Neural progenitor cell (in vitro differentiated cells): ENCODE measurements around the gene NSMCE1. TPM values are rescaled to one million over a fixed set of nuclear protein-coding genes. Genes with fewer than 3 reads are reported as not detected.

ENCODE experiments used
- DNase-seq: peaks from one replicate; pipeline ENCODE4 v3.0.0-alpha.2; 2016; ENCODE audit warnings: low spot score
- H2AFZ ChIP-seq: fragments of 200-600 bp; sonication (generic); replicated peaks from 2 replicates; pipeline ENCODE4 v1.6.1; 2016; ENCODE audit warnings: antibody characterized with exemption
- H3F3A ChIP-seq: fragments of 200-600 bp; sonication (generic); 2 replicates; pipeline ENCODE4 v1.6.1; 2016; ENCODE audit warnings: antibody characterized with exemption, low read depth
- H3K27ac ChIP-seq: fragments of 200-600 bp; sonication (generic); 2 replicates; pipeline ENCODE4 v1.5.1; 2016; ENCODE audit warnings: mild to moderate bottlenecking
- H3K27me3 ChIP-seq: fragments of 200-600 bp; sonication (generic); 2 replicates; pipeline ENCODE4 v1.6.1; 2016; ENCODE audit warnings: mild to moderate bottlenecking, moderate library complexity
- H3K36me3 ChIP-seq: fragments of 200-600 bp; sonication (generic); 2 replicates; pipeline ENCODE4 v1.5.1; 2016
- H3K4me1 ChIP-seq: fragments of 200-600 bp; sonication (generic); 2 replicates; pipeline ENCODE4 v1.6.1; 2016; ENCODE audit warnings: mixed run types
- H3K4me2 ChIP-seq: fragments of 200-600 bp; sonication (generic); 2 replicates; pipeline ENCODE4 v1.6.1; 2016
- H3K4me3 ChIP-seq: fragments of 200-600 bp; sonication (generic); 2 replicates; pipeline ENCODE4 v1.5.1; 2016
- H3K79me2 ChIP-seq: fragments of 200-600 bp; sonication (generic); 2 replicates; pipeline ENCODE4 v1.6.1; 2016; ENCODE audit warnings: low read depth
- H3K9ac ChIP-seq: fragments of 200-600 bp; sonication (generic); 2 replicates; pipeline ENCODE4 v1.6.1; 2016
- H3K9me3 ChIP-seq: fragments of 200-600 bp; sonication (generic); 2 replicates; pipeline ENCODE4 v1.5.1; 2016; ENCODE audit warnings: low read depth
- H4K20me1 ChIP-seq: fragments of 200-600 bp; sonication (generic); 2 replicates; pipeline ENCODE4 v1.6.1; 2016; ENCODE audit warnings: low read depth
- H3K27ac Mint-ChIP-seq: 3 replicates; pipeline ENCODE4 v1.8.0; 2021; ENCODE audit warnings: mixed read lengths
- H3K27me3 Mint-ChIP-seq: 2 replicates; pipeline ENCODE4 v1.8.0; 2022; ENCODE audit warnings: low read depth, mild to moderate bottlenecking, inconsistent platforms, moderate library complexity, mixed read lengths; ENCODE audit not compliant: insufficient read depth
- H3K36me3 Mint-ChIP-seq: 3 replicates; pipeline ENCODE4 v1.8.0; 2021; ENCODE audit warnings: mixed read lengths
- H3K4me1 Mint-ChIP-seq: 3 replicates; pipeline ENCODE4 v1.8.0; 2021; ENCODE audit warnings: mixed read lengths
- H3K4me3 Mint-ChIP-seq: 3 replicates; pipeline ENCODE4 v1.8.0; 2021; ENCODE audit warnings: mild to moderate bottlenecking, moderate library complexity, mixed read lengths
- H3K9me3 Mint-ChIP-seq: 3 replicates; pipeline ENCODE4 v1.8.0; 2020; ENCODE audit warnings: mixed read lengths
- EZH2 ChIP-seq: fragments of 200-600 bp; sonication (generic); IDR thresholded peaks from 2 replicates; pipeline ENCODE4 v1.6.1; 2017; ENCODE audit warnings: antibody characterized with exemption, mild to moderate bottlenecking, moderate library complexity
- EZH2phosphoT487 ChIP-seq: fragments of 200-600 bp; sonication (generic); IDR thresholded peaks from 2 replicates; pipeline ENCODE4 v1.6.1; 2017; ENCODE audit warnings: antibody characterized with exemption
- total RNA-seq: library from RNA; depleted of rRNA; stranded (reverse); fragments of >200 nt; gene quantifications from 2 replicates; pipeline ENCODE4 v1.2.3, GENCODE V29; 2015; ENCODE audit warnings: low replicate concordance
- TF ChIP-seq, protein P1 (sequence below): fragments of 200-600 bp; sonication (generic); IDR thresholded peaks from 2 replicates; pipeline ENCODE4 v1.5.1; 2017; ENCODE audit warnings: antibody characterized with exemption, mild to moderate bottlenecking

NSMCE1 gene
- total RNA-seq, 1 donor from 2014 or later, result 83.4 TPM

DNA sequence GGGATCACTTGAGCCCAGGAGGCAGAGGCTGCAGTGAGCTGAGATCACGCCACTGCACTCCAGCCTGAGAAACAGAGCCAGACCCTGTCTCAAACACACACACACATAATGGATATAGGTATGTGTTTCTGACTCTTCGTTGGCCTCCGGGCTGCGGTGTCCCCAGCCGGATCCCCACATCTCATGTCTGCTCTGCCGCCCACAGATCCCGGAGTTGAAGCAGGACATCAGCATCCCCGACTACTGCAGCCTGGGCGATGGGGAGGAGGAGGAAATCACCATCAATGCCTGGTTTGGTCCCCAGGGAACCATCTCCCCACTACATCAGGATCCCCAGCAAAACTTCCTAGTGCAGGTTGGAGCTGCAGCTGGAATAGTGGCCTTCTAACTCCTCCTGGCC is 49.8 kb downstream of the NSMCE1 start:
- Mint-ChIP-seq H3K4me3 (peak overlapping the region; percentile 10), H3K4me1 (peaks cover 10% of the 10 kb centered on the region), H3K27ac (peak overlapping the region; percentile 87), H3K9me3 (no peaks in the 10 kb centered on the region), H3K27me3 (peaks cover 2% of the 10 kb centered on the region), H3K36me3 (peaks cover 4% of the 10 kb centered on the region)
- Histone ChIP-seq H2AFZ (no peak overlapping the region), H3K27me3 (no peaks in the 10 kb centered on the region), H3K36me3 (no peaks in the 10 kb centered on the region), H3K9ac (no peak overlapping the region), H3K4me1 (no peaks in the 10 kb centered on the region), H3K79me2 (no peaks in the 10 kb centered on the region), H3K27ac (no peak overlapping the region), H3K4me2 (no peak overlapping the region), H3K4me3 (no peak overlapping the region), H3K9me3 (no peaks in the 10 kb centered on the region), H4K20me1 (no peaks in the 10 kb centered on the region), H3F3A (no peaks in the 10 kb centered on the region)
- TF ChIP-seq, protein P1, sequence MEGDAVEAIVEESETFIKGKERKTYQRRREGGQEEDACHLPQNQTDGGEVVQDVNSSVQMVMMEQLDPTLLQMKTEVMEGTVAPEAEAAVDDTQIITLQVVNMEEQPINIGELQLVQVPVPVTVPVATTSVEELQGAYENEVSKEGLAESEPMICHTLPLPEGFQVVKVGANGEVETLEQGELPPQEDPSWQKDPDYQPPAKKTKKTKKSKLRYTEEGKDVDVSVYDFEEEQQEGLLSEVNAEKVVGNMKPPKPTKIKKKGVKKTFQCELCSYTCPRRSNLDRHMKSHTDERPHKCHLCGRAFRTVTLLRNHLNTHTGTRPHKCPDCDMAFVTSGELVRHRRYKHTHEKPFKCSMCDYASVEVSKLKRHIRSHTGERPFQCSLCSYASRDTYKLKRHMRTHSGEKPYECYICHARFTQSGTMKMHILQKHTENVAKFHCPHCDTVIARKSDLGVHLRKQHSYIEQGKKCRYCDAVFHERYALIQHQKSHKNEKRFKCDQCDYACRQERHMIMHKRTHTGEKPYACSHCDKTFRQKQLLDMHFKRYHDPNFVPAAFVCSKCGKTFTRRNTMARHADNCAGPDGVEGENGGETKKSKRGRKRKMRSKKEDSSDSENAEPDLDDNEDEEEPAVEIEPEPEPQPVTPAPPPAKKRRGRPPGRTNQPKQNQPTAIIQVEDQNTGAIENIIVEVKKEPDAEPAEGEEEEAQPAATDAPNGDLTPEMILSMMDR, result no peak
- TF ChIP-seq EZH2 (no peak), EZH2phosphoT487 (no peak)
- no peak for DNase-seq

- Mint-ChIP-seq H3K36me3 (peaks cover 4% of the 10 kb centered on the region), H3K27me3 (peaks cover 2% of the 10 kb centered on the region), H3K27ac (peak overlapping the region; percentile 74), H3K4me3 (no peak overlapping the region), H3K4me1 (peaks cover 6% of the 10 kb centered on the region), H3K9me3 (no peaks in the 10 kb centered on the region)
- no peaks in the 10 kb centered on the region for H4K20me1 ChIP-seq
- no peak overlapping the region for H3K9ac ChIP-seq
- H3K4me1 ChIP-seq, result no peaks in the 10 kb centered on the region
- no peaks in the 10 kb centered on the region for H3K9me3 ChIP-seq
- H3K27me3 ChIP-seq, result no peaks in the 10 kb centered on the region
- no peak overlapping the region for H2AFZ ChIP-seq
- TF ChIP-seq, protein P1, result no peak
- TF ChIP-seq EZH2 (no peak), EZH2phosphoT487 (no peak)
- no peak overlapping the region for H3K27ac ChIP-seq
- DNase-seq, result peak; percentile 36
- H3K79me2 ChIP-seq, result no peaks in the 10 kb centered on the region
- no peak overlapping the region for H3K4me2 ChIP-seq
- H3K36me3 ChIP-seq, result no peaks in the 10 kb centered on the region
- H3F3A ChIP-seq, result no peaks in the 10 kb centered on the region
- no peak overlapping the region for H3K4me3 ChIP-seq
Measured at GRCh38 chr16:27217256-27217655, 51.3 kb downstream of the NSMCE1 start.

DNA sequence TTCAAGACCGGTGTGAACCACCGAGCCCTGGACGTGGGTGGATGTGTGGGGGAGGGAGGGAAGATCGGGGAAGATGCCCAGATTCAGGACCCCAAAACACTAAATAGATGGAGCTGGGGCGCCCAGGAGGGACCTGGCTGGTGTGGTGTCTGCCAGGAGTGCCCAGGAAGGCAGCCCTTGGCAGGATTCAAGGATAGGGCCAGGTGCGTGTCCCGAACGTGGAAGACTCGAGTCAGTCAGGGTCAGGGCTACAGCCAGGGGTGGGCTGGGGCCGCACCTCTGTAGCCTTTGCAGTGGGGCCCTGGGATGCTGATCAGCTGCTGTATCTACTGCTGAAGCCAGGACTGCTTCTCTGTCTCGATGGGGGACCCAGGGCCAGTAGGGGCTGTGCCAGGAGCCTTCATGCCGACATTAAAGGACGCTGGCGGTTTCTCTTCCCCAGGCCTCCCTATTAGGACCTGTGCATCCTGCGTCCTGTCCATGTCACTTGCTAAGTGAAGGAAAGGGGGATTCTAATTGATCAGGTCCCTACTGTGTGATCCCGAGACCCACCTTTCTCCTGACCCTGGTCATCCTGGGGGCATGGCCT is 52.2 kb downstream of the NSMCE1 start:
- Histone ChIP-seq H3K4me2 (no peak overlapping the region), H3K4me1 (no peaks in the 10 kb centered on the region), H3K9me3 (no peaks in the 10 kb centered on the region), H3F3A (no peaks in the 10 kb centered on the region), H3K36me3 (no peaks in the 10 kb centered on the region), H3K4me3 (no peak overlapping the region), H3K27me3 (no peaks in the 10 kb centered on the region), H2AFZ (no peak overlapping the region), H3K9ac (no peak overlapping the region), H3K27ac (no peak overlapping the region), H3K79me2 (no peaks in the 10 kb centered on the region), H4K20me1 (no peaks in the 10 kb centered on the region)
- Mint-ChIP-seq H3K4me3 (no peak overlapping the region), H3K36me3 (peaks cover 4% of the 10 kb centered on the region), H3K4me1 (peaks cover 6% of the 10 kb centered on the region), H3K27me3 (peaks cover 2% of the 10 kb centered on the region), H3K9me3 (no peaks in the 10 kb centered on the region), H3K27ac (no peak overlapping the region)
- no peak for DNase-seq
- TF ChIP-seq, protein P1, result no peak
- no peak for TF ChIP-seq EZH2
- no peak for TF ChIP-seq EZH2phosphoT487
